SK-N-MC (cell line): Measurements from ENCODE around the gene PHOSPHO1.

ENCODE experiments used
- DNase-seq: peaks from one replicate; pipeline ENCODE4 v3.0.0-alpha.2; 2011; ENCODE audit warnings: low read depth, low spot score
- H3K27ac ChIP-seq: fragments of 200-600 bp; sonication (generic); 2 replicates; pipeline ENCODE4 v1.5.1; 2016; ENCODE audit warnings: mixed run types
- H3K36me3 ChIP-seq: fragments of 200-600 bp; sonication (generic); 2 replicates; pipeline ENCODE4 v1.6.1; 2017; ENCODE audit warnings: antibody characterized with exemption, low read length, mixed read lengths; ENCODE audit not compliant: insufficient read depth
- H3K4me3 ChIP-seq: fragments of 200-600 bp; sonication (generic); 2 replicates; pipeline ENCODE4 v1.5.1; 2016
- H3K9ac ChIP-seq: fragments of 200-600 bp; sonication (generic); 2 replicates; pipeline ENCODE4 v1.8.0; 2017; ENCODE audit warnings: mixed run types, mixed read lengths; ENCODE audit not compliant: insufficient read length
- H3K9me3 ChIP-seq: fragments of 200-600 bp; sonication (generic); 2 replicates; pipeline ENCODE4 v1.6.1; 2017; ENCODE audit warnings: low read depth, mild to moderate bottlenecking, antibody characterized with exemption, low read length, moderate library complexity, mixed read lengths
- EZH2 ChIP-seq: fragments of 200-600 bp; sonication (generic); IDR thresholded peaks from one replicate; pipeline ENCODE4 v1.6.1; 2017; ENCODE audit warnings: antibody characterized with exemption
- FOXP2 ChIP-seq: optimal IDR thresholded peaks from 2 replicates; pipeline ENCODE3; 2011; ENCODE audit warnings: mild to moderate bottlenecking, moderate library complexity; ENCODE audit not compliant: insufficient read depth; ENCODE audit errors: extremely low read length, control extremely low read depth
- POLR2AphosphoS5 ChIP-seq: IDR thresholded peaks from 2 replicates; pipeline ENCODE4 v1.6.1; 2012; ENCODE audit warnings: mild to moderate bottlenecking, low read depth, low read length, borderline replicate concordance

The PHOSPHO1 gene

GRCh38 chr17:49224198-49224996, 6.2 kb downstream of the PHOSPHO1 start:
- TF ChIP-seq EZH2: no peak
- no peak for TF ChIP-seq POLR2AphosphoS5
- TF ChIP-seq FOXP2: no peak
- no peak for DNase-seq

GRCh38 chr17:49223517-49224197, 6.9 kb downstream of the PHOSPHO1 start:
- TF ChIP-seq EZH2 (no peak), FOXP2 (no peak), POLR2AphosphoS5 (no peak; the same call in 1 of the 2 replicates)
- H3K36me3 ChIP-seq: peaks cover 40% of the 10 kb centered on the region
- H3K9ac ChIP-seq: no peak overlapping the region
- H3K27ac ChIP-seq: peak overlapping the region; percentile 59
- DNase-seq: no peak
- no peaks in the 10 kb centered on the region for H3K9me3 ChIP-seq
- no peak overlapping the region for H3K4me3 ChIP-seq

More at GRCh38 chr17:49224198-49224996, 6.2 kb downstream of the PHOSPHO1 start:
- H3K36me3 ChIP-seq: peaks cover 40% of the 10 kb centered on the region
- no peak overlapping the region for H3K9ac ChIP-seq
- no peak overlapping the region for H3K27ac ChIP-seq
- no peaks in the 10 kb centered on the region for H3K9me3 ChIP-seq
- no peak overlapping the region for H3K4me3 ChIP-seq

- no peak overlapping the region for H3K4me3 ChIP-seq
- peaks cover 40% of the 10 kb centered on the region for H3K36me3 ChIP-seq
- no peak for DNase-seq
- no peaks in the 10 kb centered on the region for H3K9me3 ChIP-seq
- TF ChIP-seq POLR2AphosphoS5: no peak
- TF ChIP-seq FOXP2: no peak
- no peak for TF ChIP-seq EZH2
- peak overlapping the region; percentile 59 for H3K27ac ChIP-seq
- H3K9ac ChIP-seq: no peak overlapping the region
Observed at GRCh38 chr17:49223168-49223516, 7.4 kb downstream of the PHOSPHO1 start.

- H3K4me3 ChIP-seq: no peak overlapping the region
- no peak overlapping the region for H3K27ac ChIP-seq
- no peaks in the 10 kb centered on the region for H3K9me3 ChIP-seq
- no peak overlapping the region for H3K9ac ChIP-seq
- H3K36me3 ChIP-seq: peaks cover 20% of the 10 kb centered on the region; the same call in 1 of the 2 replicates
- TF ChIP-seq EZH2 (no peak), FOXP2 (no peak), POLR2AphosphoS5 (no peak)
- DNase-seq: no peak
Observed at GRCh38 chr17:49219987-49220386, 10.6 kb downstream of the PHOSPHO1 start.

- H3K27ac ChIP-seq: no peak overlapping the region
- TF ChIP-seq FOXP2: no peak
- DNase-seq: no peak
- no peaks in the 10 kb centered on the region for H3K9me3 ChIP-seq
- H3K36me3 ChIP-seq: peaks cover 13% of the 10 kb centered on the region; the same call in 1 of the 2 replicates
- no peak overlapping the region for H3K9ac ChIP-seq
- H3K4me3 ChIP-seq: no peak overlapping the region
Observed at GRCh38 chr17:49218941-49219913, 11.4 kb downstream of the PHOSPHO1 start.

- no peak overlapping the region for H3K4me3 ChIP-seq
- H3K27ac ChIP-seq: no peak overlapping the region
- DNase-seq: no peak
- H3K9me3 ChIP-seq: no peaks in the 10 kb centered on the region
- no peaks in the 10 kb centered on the region for H3K36me3 ChIP-seq
- TF ChIP-seq FOXP2 (no peak), EZH2 (no peak), POLR2AphosphoS5 (no peak)
- H3K9ac ChIP-seq: no peak overlapping the region
Observed at GRCh38 chr17:49217651-49218413, 12.8 kb downstream of the PHOSPHO1 start.

- no peak for TF ChIP-seq POLR2AphosphoS5
- TF ChIP-seq FOXP2: no peak
- TF ChIP-seq EZH2: no peak
- Histone ChIP-seq H3K36me3 (no peaks in the 10 kb centered on the region), H3K4me3 (no peak overlapping the region), H3K9me3 (no peaks in the 10 kb centered on the region), H3K9ac (no peak overlapping the region), H3K27ac (no peak overlapping the region)
- DNase-seq: no peak
Observed at GRCh38 chr17:49216953-49217650, 13.5 kb downstream of the PHOSPHO1 start.
